SK-N-SH treated with all-trans-retinoic acid at 6 μM for 48 hours (cell line): ENCODE measurements around the gene SMAD3.

ENCODE experiments used
- ATAC-seq: fragments of 200-7000 bp; cut with Tn5 transposase; 3 replicates; pipeline ENCODE4 v1.9.1; 2020; ENCODE audit warnings: mild to moderate bottlenecking, moderate library complexity
- BACH2 ChIP-seq: fragments of 250-450 bp; sonication (Bioruptor Pico); IDR thresholded peaks from 2 replicates; pipeline ENCODE4 v1.9.0; 2021; ENCODE audit warnings: mild to moderate bottlenecking, borderline replicate concordance
- CSDC2 ChIP-seq: fragments of 250-450 bp; sonication (Bioruptor Pico); IDR thresholded peaks from 2 replicates; pipeline ENCODE4 v1.5.0; 2020; ENCODE audit warnings: mild to moderate bottlenecking, moderate library complexity
- ESRRG ChIP-seq: fragments of 250-450 bp; sonication (Bioruptor Pico); IDR thresholded peaks from 2 replicates; pipeline ENCODE4 v1.6.1; 2021; ENCODE audit warnings: mild to moderate bottlenecking
- GLIS3 ChIP-seq: fragments of 250-450 bp; sonication (Bioruptor Pico); IDR thresholded peaks from 2 replicates; pipeline ENCODE4 v1.5.0; 2020; ENCODE audit warnings: mild to moderate bottlenecking, moderate library complexity
- OSR1 ChIP-seq: fragments of 250-450 bp; sonication (Bioruptor Pico); IDR thresholded peaks from 2 replicates; pipeline ENCODE4 v1.8.0; 2022; ENCODE audit warnings: moderate library complexity, mild to moderate bottlenecking, inconsistent platforms
- PPARA ChIP-seq: fragments of 250-450 bp; sonication (Bioruptor Pico); IDR thresholded peaks from 2 replicates; pipeline ENCODE4 v1.5.0; 2020; ENCODE audit warnings: mild to moderate bottlenecking, borderline replicate concordance
- RARB ChIP-seq: fragments of 250-450 bp; sonication (Bioruptor Pico); IDR thresholded peaks from 2 replicates; pipeline ENCODE4 v1.8.0; 2021; ENCODE audit warnings: mild to moderate bottlenecking, moderate library complexity
- SNAI2 ChIP-seq: fragments of 250-450 bp; sonication (Bioruptor Pico); IDR thresholded peaks from 2 replicates; pipeline ENCODE4 v1.5.0; 2020; ENCODE audit warnings: mild to moderate bottlenecking, moderate library complexity
- TCF4 ChIP-seq: fragments of 250-450 bp; sonication (Bioruptor Pico); IDR thresholded peaks from 2 replicates; pipeline ENCODE4 v1.8.0; 2021; ENCODE audit warnings: mild to moderate bottlenecking, moderate library complexity, borderline replicate concordance
- TOX ChIP-seq: fragments of 250-450 bp; sonication (Bioruptor Pico); IDR thresholded peaks from 2 replicates; pipeline ENCODE4 v1.8.0; 2021; ENCODE audit warnings: mild to moderate bottlenecking, moderate library complexity, borderline replicate concordance
- ZC3H10 ChIP-seq: fragments of 250-450 bp; sonication (Bioruptor Pico); IDR thresholded peaks from 2 replicates; pipeline ENCODE4 v1.5.1; 2021; ENCODE audit warnings: mild to moderate bottlenecking, moderate library complexity
- ZNF565 ChIP-seq: fragments of 450-650 bp; formaldehyde crosslinking; conservative IDR thresholded peaks from 2 replicates; pipeline ENCODE4 v1.5.0; 2020; ENCODE audit warnings: low read depth, mild to moderate bottlenecking, moderate library complexity
- ZNF70 ChIP-seq: fragments of 450-650 bp; formaldehyde crosslinking; IDR thresholded peaks from 2 replicates; pipeline ENCODE4 v1.5.0; 2020; ENCODE audit warnings: mild to moderate bottlenecking, moderate library complexity
- ZNF8 ChIP-seq: fragments of 450-650 bp; formaldehyde crosslinking; IDR thresholded peaks from 2 replicates; pipeline ENCODE4 v1.5.0; 2020; ENCODE audit warnings: mild to moderate bottlenecking, moderate library complexity
- TF ChIP-seq, protein P1 (sequence below): fragments of 250-450 bp; sonication (Bioruptor Pico); IDR thresholded peaks from 2 replicates; pipeline ENCODE4 v1.5.1; 2020; ENCODE audit warnings: low read depth, mild to moderate bottlenecking, moderate library complexity
- TF ChIP-seq, protein P2 (sequence below): fragments of 250-450 bp; sonication (Bioruptor Pico); IDR thresholded peaks from 2 replicates; pipeline ENCODE4 v1.8.0; 2020; ENCODE audit warnings: mild to moderate bottlenecking, moderate library complexity, borderline replicate concordance
- TF ChIP-seq, protein P3 (sequence below): fragments of 250-450 bp; sonication (Bioruptor Pico); IDR thresholded peaks from 2 replicates; pipeline ENCODE4 v1.5.0; 2020; ENCODE audit warnings: mild to moderate bottlenecking, moderate library complexity
- TF ChIP-seq, protein P4 (sequence below): fragments of 250-450 bp; sonication (Bioruptor Pico); IDR thresholded peaks from 2 replicates; pipeline ENCODE4 v1.8.0; 2021; ENCODE audit warnings: low read depth, mild to moderate bottlenecking, moderate library complexity, borderline replicate concordance
- TF ChIP-seq, protein P5 (sequence below): fragments of 250-450 bp; sonication (Bioruptor Pico); IDR thresholded peaks from 2 replicates; pipeline ENCODE4 v1.5.1; 2021; ENCODE audit warnings: mild to moderate bottlenecking, moderate library complexity

SMAD3 gene

DNA sequence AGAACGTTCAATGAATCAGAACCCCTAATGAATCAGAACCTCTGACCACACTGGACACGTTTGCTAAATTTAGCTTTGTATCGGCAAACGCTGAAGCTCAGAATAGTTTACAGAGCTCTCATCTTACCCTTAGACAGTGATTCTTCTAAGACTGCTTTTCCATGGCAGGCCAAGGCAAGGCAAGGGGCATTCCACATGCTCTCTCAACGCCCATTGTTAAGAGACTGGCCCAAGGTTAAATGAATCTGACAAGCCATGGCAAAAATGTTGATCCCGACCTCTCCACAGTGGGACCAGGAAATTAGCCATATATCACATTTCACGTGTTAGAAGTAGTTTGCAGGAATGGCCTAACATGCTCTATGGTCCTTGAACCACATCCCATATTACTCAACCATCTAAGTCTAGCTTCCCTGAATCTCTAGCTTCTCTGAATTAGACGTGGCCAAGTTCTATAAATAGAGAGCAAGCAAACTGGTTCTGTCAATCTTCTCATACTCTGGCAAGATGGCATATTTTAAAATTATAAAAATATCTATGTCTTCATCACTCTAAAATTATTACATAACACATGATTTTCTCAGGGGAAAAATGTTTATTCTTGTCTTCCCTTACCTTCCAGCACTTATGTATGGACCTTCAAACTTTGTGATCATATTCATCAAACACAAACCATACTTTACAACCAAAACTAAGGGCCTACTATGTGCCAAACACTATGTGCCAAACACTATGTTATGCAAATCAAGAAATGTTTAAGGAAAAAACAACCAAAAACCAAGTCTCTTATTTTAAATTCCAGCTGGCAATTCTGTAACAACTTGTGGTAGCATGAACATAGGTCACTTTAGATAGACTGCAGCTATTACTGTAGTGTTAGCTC, 134.7 kb downstream of the SMAD3 start:
- TF ChIP-seq, protein P1, sequence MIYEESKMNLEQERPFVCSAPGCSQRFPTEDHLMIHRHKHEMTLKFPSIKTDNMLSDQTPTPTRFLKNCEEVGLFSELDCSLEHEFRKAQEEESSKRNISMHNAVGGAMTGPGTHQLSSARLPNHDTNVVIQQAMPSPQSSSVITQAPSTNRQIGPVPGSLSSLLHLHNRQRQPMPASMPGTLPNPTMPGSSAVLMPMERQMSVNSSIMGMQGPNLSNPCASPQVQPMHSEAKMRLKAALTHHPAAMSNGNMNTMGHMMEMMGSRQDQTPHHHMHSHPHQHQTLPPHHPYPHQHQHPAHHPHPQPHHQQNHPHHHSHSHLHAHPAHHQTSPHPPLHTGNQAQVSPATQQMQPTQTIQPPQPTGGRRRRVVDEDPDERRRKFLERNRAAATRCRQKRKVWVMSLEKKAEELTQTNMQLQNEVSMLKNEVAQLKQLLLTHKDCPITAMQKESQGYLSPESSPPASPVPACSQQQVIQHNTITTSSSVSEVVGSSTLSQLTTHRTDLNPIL (CRISPR knock-in tag): 0 out of 2 replicates have a peak, but pooled peaks have one; percentile 6
- TF ChIP-seq, protein P2, sequence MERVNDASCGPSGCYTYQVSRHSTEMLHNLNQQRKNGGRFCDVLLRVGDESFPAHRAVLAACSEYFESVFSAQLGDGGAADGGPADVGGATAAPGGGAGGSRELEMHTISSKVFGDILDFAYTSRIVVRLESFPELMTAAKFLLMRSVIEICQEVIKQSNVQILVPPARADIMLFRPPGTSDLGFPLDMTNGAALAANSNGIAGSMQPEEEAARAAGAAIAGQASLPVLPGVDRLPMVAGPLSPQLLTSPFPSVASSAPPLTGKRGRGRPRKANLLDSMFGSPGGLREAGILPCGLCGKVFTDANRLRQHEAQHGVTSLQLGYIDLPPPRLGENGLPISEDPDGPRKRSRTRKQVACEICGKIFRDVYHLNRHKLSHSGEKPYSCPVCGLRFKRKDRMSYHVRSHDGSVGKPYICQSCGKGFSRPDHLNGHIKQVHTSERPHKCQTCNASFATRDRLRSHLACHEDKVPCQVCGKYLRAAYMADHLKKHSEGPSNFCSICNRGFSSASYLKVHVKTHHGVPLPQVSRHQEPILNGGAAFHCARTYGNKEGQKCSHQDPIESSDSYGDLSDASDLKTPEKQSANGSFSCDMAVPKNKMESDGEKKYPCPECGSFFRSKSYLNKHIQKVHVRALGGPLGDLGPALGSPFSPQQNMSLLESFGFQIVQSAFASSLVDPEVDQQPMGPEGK: no peak
- TF ChIP-seq, all 23 proteins: peak for 1

DNA sequence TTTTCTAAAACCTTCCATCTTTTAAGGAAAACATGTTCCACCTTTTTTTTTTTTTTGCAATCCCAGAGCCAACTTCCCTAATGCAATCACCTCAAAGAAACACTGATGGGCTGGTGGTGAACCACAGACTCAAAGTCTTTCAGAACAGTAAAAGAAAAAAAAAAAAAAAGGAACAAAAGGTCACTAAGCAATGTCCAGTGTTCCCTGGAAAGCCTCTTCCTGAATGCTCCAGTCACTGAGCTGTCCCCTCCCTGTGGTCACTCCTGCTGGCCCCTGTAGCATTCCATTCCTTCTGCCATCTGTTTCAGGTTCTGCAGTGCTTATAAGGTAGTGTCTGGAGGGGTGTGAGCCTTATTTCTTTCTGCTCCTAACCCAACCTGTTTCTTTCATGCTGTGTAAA, 135.7 kb downstream of the SMAD3 start:
- ATAC-seq: peak; percentile 23; the same call in 1 of the 3 replicates
- TF ChIP-seq, protein P3, sequence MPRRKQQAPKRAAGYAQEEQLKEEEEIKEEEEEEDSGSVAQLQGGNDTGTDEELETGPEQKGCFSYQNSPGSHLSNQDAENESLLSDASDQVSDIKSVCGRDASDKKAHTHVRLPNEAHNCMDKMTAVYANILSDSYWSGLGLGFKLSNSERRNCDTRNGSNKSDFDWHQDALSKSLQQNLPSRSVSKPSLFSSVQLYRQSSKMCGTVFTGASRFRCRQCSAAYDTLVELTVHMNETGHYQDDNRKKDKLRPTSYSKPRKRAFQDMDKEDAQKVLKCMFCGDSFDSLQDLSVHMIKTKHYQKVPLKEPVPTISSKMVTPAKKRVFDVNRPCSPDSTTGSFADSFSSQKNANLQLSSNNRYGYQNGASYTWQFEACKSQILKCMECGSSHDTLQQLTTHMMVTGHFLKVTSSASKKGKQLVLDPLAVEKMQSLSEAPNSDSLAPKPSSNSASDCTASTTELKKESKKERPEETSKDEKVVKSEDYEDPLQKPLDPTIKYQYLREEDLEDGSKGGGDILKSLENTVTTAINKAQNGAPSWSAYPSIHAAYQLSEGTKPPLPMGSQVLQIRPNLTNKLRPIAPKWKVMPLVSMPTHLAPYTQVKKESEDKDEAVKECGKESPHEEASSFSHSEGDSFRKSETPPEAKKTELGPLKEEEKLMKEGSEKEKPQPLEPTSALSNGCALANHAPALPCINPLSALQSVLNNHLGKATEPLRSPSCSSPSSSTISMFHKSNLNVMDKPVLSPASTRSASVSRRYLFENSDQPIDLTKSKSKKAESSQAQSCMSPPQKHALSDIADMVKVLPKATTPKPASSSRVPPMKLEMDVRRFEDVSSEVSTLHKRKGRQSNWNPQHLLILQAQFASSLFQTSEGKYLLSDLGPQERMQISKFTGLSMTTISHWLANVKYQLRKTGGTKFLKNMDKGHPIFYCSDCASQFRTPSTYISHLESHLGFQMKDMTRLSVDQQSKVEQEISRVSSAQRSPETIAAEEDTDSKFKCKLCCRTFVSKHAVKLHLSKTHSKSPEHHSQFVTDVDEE (CRISPR knock-in tag): no peak
- TF ChIP-seq TCF4: 0 out of 2 replicates have a peak, but pooled peaks have one; percentile 6

More for the DNA sequence above, 134.7 kb downstream of the SMAD3 start:
- ATAC-seq: peak; percentile 12; the same call in 1 of the 3 replicates

DNA sequence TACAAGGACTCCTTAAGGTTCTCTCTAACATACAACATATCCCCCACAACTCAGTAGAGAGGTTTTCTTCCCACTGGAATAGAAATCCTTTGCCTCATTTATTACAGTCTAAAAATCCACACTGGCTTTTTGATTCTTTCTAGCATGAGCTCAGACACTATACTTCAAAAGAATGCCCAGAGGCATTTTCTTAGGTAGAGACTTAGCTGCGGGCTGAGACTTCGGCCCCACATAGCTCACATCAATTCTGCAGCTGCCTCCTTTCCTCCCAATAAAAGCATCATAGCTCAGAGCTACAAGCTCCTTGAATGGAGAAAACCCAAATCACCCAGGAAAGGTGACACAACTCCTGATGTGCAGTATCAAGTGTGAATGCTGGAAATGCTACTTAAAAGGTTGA, 136.7 kb downstream of the SMAD3 start:
- ATAC-seq: no peak
- TF ChIP-seq, protein P1 (CRISPR knock-in tag): no peak
- TF ChIP-seq, protein P2: no peak
- TF ChIP-seq BACH2 (CRISPR knock-in tag) (no peak), PPARA (CRISPR knock-in tag) (no peak), TCF4 (no peak), SNAI2 (CRISPR knock-in tag) (no peak), OSR1 (CRISPR knock-in tag) (no peak), CSDC2 (CRISPR knock-in tag) (no peak), ZNF8 (CRISPR knock-in tag) (no peak), GLIS3 (CRISPR knock-in tag) (no peak), ZNF565 (no peak), RARB (CRISPR knock-in tag) (no peak), ZC3H10 (CRISPR knock-in tag) (no peak), ZNF70 (CRISPR knock-in tag) (no peak), ESRRG (CRISPR knock-in tag) (no peak), TOX (no peak)
- TF ChIP-seq, protein P4, sequence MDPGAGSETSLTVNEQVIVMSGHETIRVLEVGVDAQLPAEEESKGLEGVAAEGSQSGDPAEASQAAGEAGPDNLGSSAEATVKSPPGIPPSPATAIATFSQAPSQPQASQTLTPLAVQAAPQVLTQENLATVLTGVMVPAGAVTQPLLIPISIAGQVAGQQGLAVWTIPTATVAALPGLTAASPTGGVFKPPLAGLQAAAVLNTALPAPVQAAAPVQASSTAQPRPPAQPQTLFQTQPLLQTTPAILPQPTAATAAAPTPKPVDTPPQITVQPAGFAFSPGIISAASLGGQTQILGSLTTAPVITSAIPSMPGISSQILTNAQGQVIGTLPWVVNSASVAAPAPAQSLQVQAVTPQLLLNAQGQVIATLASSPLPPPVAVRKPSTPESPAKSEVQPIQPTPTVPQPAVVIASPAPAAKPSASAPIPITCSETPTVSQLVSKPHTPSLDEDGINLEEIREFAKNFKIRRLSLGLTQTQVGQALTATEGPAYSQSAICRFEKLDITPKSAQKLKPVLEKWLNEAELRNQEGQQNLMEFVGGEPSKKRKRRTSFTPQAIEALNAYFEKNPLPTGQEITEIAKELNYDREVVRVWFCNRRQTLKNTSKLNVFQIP (CRISPR knock-in tag): no peak
- TF ChIP-seq, protein P5, sequence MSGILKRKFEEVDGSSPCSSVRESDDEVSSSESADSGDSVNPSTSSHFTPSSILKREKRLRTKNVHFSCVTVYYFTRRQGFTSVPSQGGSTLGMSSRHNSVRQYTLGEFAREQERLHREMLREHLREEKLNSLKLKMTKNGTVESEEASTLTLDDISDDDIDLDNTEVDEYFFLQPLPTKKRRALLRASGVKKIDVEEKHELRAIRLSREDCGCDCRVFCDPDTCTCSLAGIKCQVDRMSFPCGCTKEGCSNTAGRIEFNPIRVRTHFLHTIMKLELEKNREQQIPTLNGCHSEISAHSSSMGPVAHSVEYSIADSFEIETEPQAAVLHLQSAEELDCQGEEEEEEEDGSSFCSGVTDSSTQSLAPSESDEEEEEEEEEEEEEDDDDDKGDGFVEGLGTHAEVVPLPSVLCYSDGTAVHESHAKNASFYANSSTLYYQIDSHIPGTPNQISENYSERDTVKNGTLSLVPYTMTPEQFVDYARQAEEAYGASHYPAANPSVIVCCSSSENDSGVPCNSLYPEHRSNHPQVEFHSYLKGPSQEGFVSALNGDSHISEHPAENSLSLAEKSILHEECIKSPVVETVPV (CRISPR knock-in tag): no peak
- TF ChIP-seq, protein P3 (CRISPR knock-in tag): no peak
